DMS114 treated with DMSO at 0.1 percent for 48 hours (cell line): ENCODE data around the gene MYOZ1.
"Not testable (repeated sequence)": the region's sequence is repeated elsewhere in the genome, so short reads cannot be mapped to it uniquely, and the experiment has no call there.

Source experiments
- DNase-seq: peaks from one replicate; lab custom pipeline; 2025; ENCODE audit not compliant: unreplicated experiment; lab: John Stamatoyannopoulos, UW

The MYOZ1 gene, protein sequence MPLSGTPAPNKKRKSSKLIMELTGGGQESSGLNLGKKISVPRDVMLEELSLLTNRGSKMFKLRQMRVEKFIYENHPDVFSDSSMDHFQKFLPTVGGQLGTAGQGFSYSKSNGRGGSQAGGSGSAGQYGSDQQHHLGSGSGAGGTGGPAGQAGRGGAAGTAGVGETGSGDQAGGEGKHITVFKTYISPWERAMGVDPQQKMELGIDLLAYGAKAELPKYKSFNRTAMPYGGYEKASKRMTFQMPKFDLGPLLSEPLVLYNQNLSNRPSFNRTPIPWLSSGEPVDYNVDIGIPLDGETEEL

GRCh38 chr10:73641328-73642060 lies at the start of gene MYOZ1:
MYOZ1 (minus strand) TSS chr10:73641474; CDS start chr10:73640017, 1,457 bp downstream.
- no peak for DNase-seq

DNA sequence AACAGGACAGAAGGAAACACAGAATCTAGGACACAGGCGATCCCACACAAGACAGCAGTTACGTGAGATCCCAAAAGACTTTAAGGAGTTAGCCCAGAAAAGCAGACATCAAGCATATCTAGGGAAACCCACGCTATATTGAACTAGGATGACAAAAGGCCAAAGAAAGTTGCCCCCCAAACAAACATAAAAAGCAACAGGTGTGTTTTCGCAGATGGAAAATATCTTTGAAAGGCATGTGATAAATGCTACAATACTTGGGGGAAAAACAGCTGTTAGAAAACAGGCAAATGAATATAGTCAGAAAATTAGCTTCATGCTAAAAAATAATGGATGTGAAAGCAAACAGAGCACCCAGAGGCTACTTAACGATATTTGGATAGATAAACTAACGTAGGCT lies 49.5 kb upstream of the MYOZ1 start:
- not testable (repeated sequence) for DNase-seq

- not testable (repeated sequence) for DNase-seq
Measured at GRCh38 chr10:73689596-73689995, 48.3 kb upstream of the MYOZ1 start.

GRCh38 chr10:73687641-73688040 lies 46.4 kb upstream of the MYOZ1 start:
- DNase-seq, result not testable (repeated sequence)

GRCh38 chr10:73674546-73674945 lies 33.3 kb upstream of the MYOZ1 start:
- not testable (repeated sequence) for DNase-seq

GRCh38 chr10:73668378-73668777 lies 27.1 kb upstream of the MYOZ1 start:
- DNase-seq, result not testable (repeated sequence)

- not testable (repeated sequence) for DNase-seq
Measured at GRCh38 chr10:73666153-73666809, 25.0 kb upstream of the MYOZ1 start.

GRCh38 chr10:73665581-73665980 lies 24.3 kb upstream of the MYOZ1 start:
- not testable (repeated sequence) for DNase-seq

- not testable (repeated sequence) for DNase-seq
Measured at GRCh38 chr10:73664156-73665040, 23.1 kb upstream of the MYOZ1 start.

DNA sequence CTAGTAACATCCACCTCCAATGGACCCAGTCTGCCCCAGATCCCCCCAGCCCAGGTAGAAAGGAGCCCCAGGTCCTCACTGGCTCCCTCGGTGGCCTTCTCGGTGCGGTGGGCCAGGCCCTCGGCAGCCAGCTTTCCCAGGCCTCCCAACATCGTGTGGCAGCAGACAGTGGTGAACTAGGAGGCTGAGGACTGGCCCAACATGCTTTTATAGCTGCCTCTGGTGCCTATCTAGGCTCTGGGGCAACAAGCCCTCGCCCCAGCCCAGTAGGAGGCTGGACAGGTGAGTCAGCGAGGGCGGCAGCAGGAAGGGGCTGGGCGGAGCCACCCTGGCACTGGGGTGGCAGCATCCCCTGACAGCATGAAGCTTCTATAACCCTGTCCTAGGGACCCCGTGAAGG lies 22.3 kb upstream of the MYOZ1 start:
- not testable (repeated sequence) for DNase-seq

- DNase-seq, result not testable (repeated sequence)
Measured at GRCh38 chr10:73662705-73663104, 21.4 kb upstream of the MYOZ1 start.

- no peak for DNase-seq
Measured at GRCh38 chr10:73655990-73656298, 14.7 kb upstream of the MYOZ1 start, which contains the start of gene SYNPO2L. SYNPO2L (minus strand) TSS chr10:73656029; CDS start chr10:73655922, 107 bp downstream.

GRCh38 chr10:73655257-73655989 lies 14.1 kb upstream of the MYOZ1 start:
- no peak for DNase-seq

DNA sequence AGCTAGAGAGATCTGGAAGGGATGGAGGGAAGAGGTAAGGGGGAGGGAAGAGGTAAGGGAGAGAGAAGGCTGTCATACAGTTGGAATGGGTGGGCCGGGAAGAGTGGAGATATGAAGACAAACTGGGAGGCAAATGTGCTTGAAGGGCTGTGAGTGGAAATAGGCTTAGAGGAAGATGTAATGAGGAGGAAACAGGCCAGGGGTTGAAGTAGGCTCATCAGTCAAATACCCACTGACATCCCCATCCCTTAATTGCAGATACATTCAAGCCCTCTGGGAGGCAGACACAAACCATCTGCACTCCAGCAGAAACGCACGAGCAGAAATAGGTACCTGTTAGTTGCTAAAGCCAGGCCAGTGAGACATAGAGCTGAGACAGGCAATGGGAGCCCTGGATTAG lies 12.4 kb upstream of the MYOZ1 start:
- DNase-seq, result peak; percentile 15

DNA sequence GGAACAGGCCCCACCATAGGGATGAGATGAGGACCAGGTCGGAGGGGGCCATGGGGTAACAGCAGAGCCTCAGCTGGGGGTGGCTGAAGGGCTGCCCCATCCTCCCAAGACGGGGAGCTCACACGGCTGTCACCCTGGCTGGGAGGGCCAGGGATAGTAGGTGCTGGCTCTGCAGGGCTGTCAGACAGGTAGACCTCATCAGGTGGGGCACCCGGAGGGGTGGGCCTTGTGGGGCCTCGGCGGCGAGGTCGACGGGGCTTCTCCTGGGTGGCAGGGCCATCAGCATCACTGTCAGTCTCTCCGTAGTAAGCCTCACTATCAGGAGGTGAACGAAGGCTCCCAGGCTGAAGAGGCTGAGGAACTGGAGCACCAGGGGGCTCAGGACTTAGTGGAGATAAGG lies 11.9 kb upstream of the MYOZ1 start:
- no peak for DNase-seq

- no peak for DNase-seq
Measured at GRCh38 chr10:73650537-73651331, 9.5 kb upstream of the MYOZ1 start.

DNA sequence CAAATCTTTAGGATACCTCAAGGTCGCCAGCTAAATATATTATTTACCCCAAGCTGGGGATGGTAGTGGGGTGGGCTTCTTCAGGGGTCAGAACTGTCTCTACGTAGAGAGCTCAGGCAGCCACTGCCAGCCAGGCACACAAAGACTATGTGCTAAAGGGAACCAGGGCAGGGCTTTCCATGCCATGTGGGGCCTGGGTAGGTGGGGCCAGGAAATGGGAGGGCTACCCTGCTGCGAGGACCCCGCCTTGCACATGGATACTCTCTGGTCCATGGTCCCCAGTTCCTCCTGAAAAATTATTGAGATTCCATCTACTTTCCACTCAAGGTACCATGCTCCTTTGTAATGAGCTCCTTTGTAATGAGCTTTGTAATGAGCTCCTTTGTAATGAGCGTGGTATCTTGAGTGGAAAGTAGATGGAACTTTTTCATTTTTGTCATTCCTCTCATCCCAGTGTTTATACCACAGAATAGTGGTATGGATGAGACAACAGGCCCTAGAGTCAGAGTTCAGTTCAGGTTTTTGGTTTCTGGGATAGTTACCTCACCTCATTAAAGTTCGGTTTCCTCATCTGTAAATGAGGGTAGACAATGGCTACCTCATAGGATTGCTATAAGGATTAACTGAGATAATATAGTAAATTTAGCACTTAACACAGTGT lies 8.7 kb upstream of the MYOZ1 start:
- DNase-seq, result no peak

- DNase-seq, result no peak
Measured at GRCh38 chr10:73648975-73649829, 7.9 kb upstream of the MYOZ1 start.
